H7 (cell line): ENCODE data around the gene PTCRA. TPM values are rescaled to one million over a fixed set of nuclear protein-coding genes. Genes with fewer than 3 reads are reported as not detected.
"Not testable (repeated sequence)": the region's sequence is repeated elsewhere in the genome, so short reads cannot be mapped to it uniquely, and the experiment has no call there.

Source experiments
- DNase-seq: peaks from one replicate; pipeline ENCODE4 v3.0.0; 2012
- H3K27me3 ChIP-seq: 2 replicates; pipeline ENCODE4 v1.6.0; 2011; ENCODE audit warnings: mild to moderate bottlenecking, low read length; ENCODE audit not compliant: control insufficient read depth, insufficient read depth
- H3K36me3 ChIP-seq: replicated peaks from 2 replicates; pipeline ENCODE4 v1.5.1; 2011; ENCODE audit warnings: low read length; ENCODE audit not compliant: control insufficient read depth, insufficient read depth
- H3K4me3 ChIP-seq: 2 replicates; pipeline ENCODE4 v1.5.1; 2011; ENCODE audit warnings: low read depth, mild to moderate bottlenecking, control low read depth, low read length, moderate library complexity; ENCODE audit not compliant: insufficient read depth
- total RNA-seq: library from RNA; depleted of rRNA; stranded (reverse); fragments of >200 nt; shearing (Covaris generic); gene quantifications from 2 replicates; pipeline ENCODE4 v1.2.3, GENCODE V29; 2014

Gene PTCRA
- total RNA-seq, 1 experiment from 2014 or later = not detected

- no peaks in the 10 kb centered on the region for H3K36me3 ChIP-seq
- no peaks in the 10 kb centered on the region for H3K27me3 ChIP-seq
- no peak overlapping the region for H3K4me3 ChIP-seq
- DNase-seq = peak; percentile 72
Observed at GRCh38 chr6:42925248-42925857, 9.5 kb downstream of the PTCRA start.

GRCh38 chr6:42928986-42929820, 13.3 kb downstream of the PTCRA start, which contains the start of gene CNPY3:
Gene CNPY3, plus strand, starts transcription at chr6:42929480. Its CDS starts 91 bp downstream, at chr6:42929571.
- Histone ChIP-seq H3K4me3 (peak within 1 kb of the TSS; percentile 41), H3K27me3 (no peaks in the 10 kb centered on the region), H3K36me3 (no peaks in the 10 kb centered on the region)
- peak; percentile 96 for DNase-seq

- peaks cover 4% of the 10 kb centered on the region for H3K36me3 ChIP-seq
- no peaks in the 10 kb centered on the region for H3K27me3 ChIP-seq
- H3K4me3 ChIP-seq = peak overlapping the region; percentile 41
- DNase-seq = no peak
Observed at GRCh38 chr6:42929821-42930360, 14.0 kb downstream of the PTCRA start.

- DNase-seq = no peak
- peaks cover 15% of the 10 kb centered on the region for H3K36me3 ChIP-seq
- H3K4me3 ChIP-seq = no peak overlapping the region
Observed at GRCh38 chr6:42932412-42932811, 16.6 kb downstream of the PTCRA start.

GRCh38 chr6:42933205-42933604, 17.4 kb downstream of the PTCRA start:
- H3K36me3 ChIP-seq = peaks cover 16% of the 10 kb centered on the region
- DNase-seq = no peak

More at GRCh38 chr6:42932412-42932811, 16.6 kb downstream of the PTCRA start:
- H3K27me3 ChIP-seq = no peaks in the 10 kb centered on the region

GRCh38 chr6:42935322-42935721, 19.5 kb downstream of the PTCRA start:
- no peaks in the 10 kb centered on the region for H3K27me3 ChIP-seq

More at GRCh38 chr6:42933205-42933604, 17.4 kb downstream of the PTCRA start:
- Histone ChIP-seq H3K4me3 (no peak overlapping the region), H3K27me3 (no peaks in the 10 kb centered on the region)

GRCh38 chr6:42936398-42936797, 20.5 kb downstream of the PTCRA start:
- H3K36me3 ChIP-seq = peaks cover 18% of the 10 kb centered on the region
- no peak for DNase-seq
- no peak overlapping the region for H3K4me3 ChIP-seq
- H3K27me3 ChIP-seq = no peaks in the 10 kb centered on the region

More at GRCh38 chr6:42935322-42935721, 19.5 kb downstream of the PTCRA start:
- DNase-seq = no peak
- no peak overlapping the region for H3K4me3 ChIP-seq
- peaks cover 18% of the 10 kb centered on the region for H3K36me3 ChIP-seq

GRCh38 chr6:42937548-42938427, 21.9 kb downstream of the PTCRA start:
- no peak for DNase-seq
- Histone ChIP-seq H3K27me3 (no peaks in the 10 kb centered on the region), H3K36me3 (peaks cover 18% of the 10 kb centered on the region), H3K4me3 (no peak overlapping the region)

- H3K4me3 ChIP-seq = no peak overlapping the region
- no peak for DNase-seq
- H3K36me3 ChIP-seq = peaks cover 18% of the 10 kb centered on the region
- H3K27me3 ChIP-seq = no peaks in the 10 kb centered on the region
Observed at GRCh38 chr6:42938428-42938796, 22.6 kb downstream of the PTCRA start.

- no peak for DNase-seq
- H3K36me3 ChIP-seq = peaks cover 18% of the 10 kb centered on the region
- no peaks in the 10 kb centered on the region for H3K27me3 ChIP-seq
- H3K4me3 ChIP-seq = no peak overlapping the region
Observed at GRCh38 chr6:42938987-42939809, 23.3 kb downstream of the PTCRA start.

- H3K4me3 ChIP-seq = no peak overlapping the region
- H3K36me3 ChIP-seq = peaks cover 14% of the 10 kb centered on the region
- no peak for DNase-seq
- H3K27me3 ChIP-seq = no peaks in the 10 kb centered on the region
Observed at GRCh38 chr6:42939810-42940167, 23.9 kb downstream of the PTCRA start.

GRCh38 chr6:42940493-42941045, 24.7 kb downstream of the PTCRA start:
- no peaks in the 10 kb centered on the region for H3K27me3 ChIP-seq
- no peak for DNase-seq
- H3K36me3 ChIP-seq = peaks cover 10% of the 10 kb centered on the region
- H3K4me3 ChIP-seq = no peak overlapping the region

- H3K4me3 ChIP-seq, H3K27me3 ChIP-seq, H3K36me3 ChIP-seq, DNase-seq: not testable (repeated sequence)
Observed at GRCh38 chr6:42941356-42941755, 25.5 kb downstream of the PTCRA start.
